Psoas muscle (tissue), 8 donors: ENCODE measurements around the gene NKIRAS2. TPM values are rescaled to one million over a fixed set of nuclear protein-coding genes. Genes with fewer than 3 reads are reported as not detected.

Source experiments
- ATAC-seq, 4 donors: fragments of 200-7000 bp; cut with Tn5 transposase; one replicate each; pipeline ENCODE4 v1.9.1; 2020; ENCODE audit warnings: moderate library complexity in 3 of 4, mild to moderate bottlenecking in 2 of 4
- DNase-seq, 2 donors: peaks; one replicate each; pipeline ENCODE4 v3.0.0-alpha.2; 2020
- H3K27ac ChIP-seq: fragments of 200-600 bp; one replicate; pipeline ENCODE4 v1.8.0; 2022
- H3K27me3 ChIP-seq, 3 donors: fragments of 200-600 bp in 1 of 3; one replicate each; pipeline versions ENCODE4 v1.6.1 to v1.8.0; 2013 to 2022; ENCODE audit warnings: low read length in 2 of 3, mild to moderate bottlenecking in 2 of 3, moderate library complexity in 1 of 3; ENCODE audit not compliant: insufficient read depth in 3 of 3
- H3K36me3 ChIP-seq, 2 donors: fragments of 200-600 bp in 1 of 2; one replicate each; pipeline versions ENCODE4 v1.6.1 to v1.8.0; 2013 to 2022; ENCODE audit warnings: low read depth in 1 of 2, mild to moderate bottlenecking in 1 of 2, moderate library complexity in 1 of 2; ENCODE audit not compliant: insufficient read depth in 1 of 2
- H3K4me1 ChIP-seq: fragments of 200-600 bp; one replicate; pipeline ENCODE4 v1.8.0; 2022
- H3K4me3 ChIP-seq: fragments of 200-600 bp; one replicate; pipeline ENCODE4 v1.8.0; 2022; ENCODE audit warnings: mild to moderate bottlenecking
- H3K9me3 ChIP-seq: fragments of 200-600 bp; one replicate; pipeline ENCODE4 v1.8.0; 2022
- WGBS, 3 donors: extraction: QIAGEN DNeasy Blood & Tissue Kit; methylation state at CpG; one replicate each; pipeline versions ENCODE4 v1.1.6 to v1.1.7; 2013; 5-methylcytosine and 5-hydroxymethylcytosine counted together
- intact Hi-C, 2 donors: fragments of 100-400 bp; cut with DNase I; formaldehyde crosslinking; loops; one replicate each; pipeline versions ENCODE4 v1.11.0 to v1.14.2; 2022
- polyA plus RNA-seq, 3 donors: library from polyadenylated mRNA; stranded (reverse); fragments of 200-250 nt; gene quantifications; one replicate each; pipeline ENCODE4 v1.2.3, GENCODE V29; 2013
- total RNA-seq, 4 donors: library from RNA; stranded (reverse); fragmentation: NEBNext Ultra II Directional in 2 of 4; extraction: Animal tissue kit (Norgen Biotek cat#: 25700) in 2 of 4; gene quantifications; one replicate each; pipeline versions ENCODE4 v1.2.1 to v1.2.4, GENCODE V29; 2021 to 2023
- TF ChIP-seq, protein P1 (sequence below): fragments of 200-600 bp; IDR thresholded peaks from one replicate; pipeline ENCODE4 v1.8.0; 2022; ENCODE audit warnings: antibody characterized with exemption
- donor health status: healthy with polysubstance abuse.
- donor health status: DM: no; HTN: no; CAD: no; lungs with moderate emphysema.
- donor health status: Bipolar disorder and iron deficiency.
- donor health status: healthy.
- donor health status: DM: yes; HTN: yes; CAD: no.
- donor health status: DM: no; HTN: no; CAD: no.
- donor health status: DM: no; HTN: no; CAD: no.
- donor health status: DM: yes; HTN: yes; CAD: no.

The NKIRAS2 gene
- total and polyA plus RNA-seq, 7 donors = 35.0 to 81.1 (median 41.5) TPM

DNA sequence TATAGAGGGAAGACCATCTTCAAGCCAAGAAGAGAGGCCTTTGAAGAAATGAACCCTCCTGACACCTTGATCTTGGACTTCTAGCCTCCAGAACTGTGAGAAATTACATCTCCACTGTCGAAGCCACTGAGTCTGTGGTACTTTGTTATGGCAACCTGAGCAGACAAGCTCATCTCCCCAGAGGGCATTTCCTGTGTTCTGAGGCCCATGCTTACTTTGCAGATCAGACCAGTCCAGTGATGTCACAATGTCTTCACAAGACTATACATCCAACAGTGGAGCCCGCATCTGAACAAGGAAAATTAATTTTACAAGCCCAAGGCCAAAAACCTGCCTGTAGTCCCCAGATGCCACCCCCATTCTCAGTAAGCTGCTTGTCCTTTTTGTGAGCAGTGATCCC, 45.3 kb downstream of the NKIRAS2 start:
- WGBS, 3 donors = 71 to 87% (median 80%) methylated on average over 2 of the region's 2 CpGs
- H3K27me3 ChIP-seq = no peaks in the 10 kb centered on the region
- peaks cover 21% of the 10 kb centered on the region for H3K4me1 ChIP-seq
- TF ChIP-seq, protein P1, sequence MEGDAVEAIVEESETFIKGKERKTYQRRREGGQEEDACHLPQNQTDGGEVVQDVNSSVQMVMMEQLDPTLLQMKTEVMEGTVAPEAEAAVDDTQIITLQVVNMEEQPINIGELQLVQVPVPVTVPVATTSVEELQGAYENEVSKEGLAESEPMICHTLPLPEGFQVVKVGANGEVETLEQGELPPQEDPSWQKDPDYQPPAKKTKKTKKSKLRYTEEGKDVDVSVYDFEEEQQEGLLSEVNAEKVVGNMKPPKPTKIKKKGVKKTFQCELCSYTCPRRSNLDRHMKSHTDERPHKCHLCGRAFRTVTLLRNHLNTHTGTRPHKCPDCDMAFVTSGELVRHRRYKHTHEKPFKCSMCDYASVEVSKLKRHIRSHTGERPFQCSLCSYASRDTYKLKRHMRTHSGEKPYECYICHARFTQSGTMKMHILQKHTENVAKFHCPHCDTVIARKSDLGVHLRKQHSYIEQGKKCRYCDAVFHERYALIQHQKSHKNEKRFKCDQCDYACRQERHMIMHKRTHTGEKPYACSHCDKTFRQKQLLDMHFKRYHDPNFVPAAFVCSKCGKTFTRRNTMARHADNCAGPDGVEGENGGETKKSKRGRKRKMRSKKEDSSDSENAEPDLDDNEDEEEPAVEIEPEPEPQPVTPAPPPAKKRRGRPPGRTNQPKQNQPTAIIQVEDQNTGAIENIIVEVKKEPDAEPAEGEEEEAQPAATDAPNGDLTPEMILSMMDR = no peak
- H3K36me3 ChIP-seq = no peaks in the 10 kb centered on the region
- H3K27ac ChIP-seq = no peak overlapping the region
- no peaks in the 10 kb centered on the region for H3K9me3 ChIP-seq
- ATAC-seq = no peak
- intact Hi-C loops = loop anchor here in 1 of 2 donors (5.0 kb wide), 1 partner anchor 52 kb away; no protein-coding TSS in a partner anchor
- DNase-seq = no peak
- H3K4me3 ChIP-seq = no peak overlapping the region

DNA sequence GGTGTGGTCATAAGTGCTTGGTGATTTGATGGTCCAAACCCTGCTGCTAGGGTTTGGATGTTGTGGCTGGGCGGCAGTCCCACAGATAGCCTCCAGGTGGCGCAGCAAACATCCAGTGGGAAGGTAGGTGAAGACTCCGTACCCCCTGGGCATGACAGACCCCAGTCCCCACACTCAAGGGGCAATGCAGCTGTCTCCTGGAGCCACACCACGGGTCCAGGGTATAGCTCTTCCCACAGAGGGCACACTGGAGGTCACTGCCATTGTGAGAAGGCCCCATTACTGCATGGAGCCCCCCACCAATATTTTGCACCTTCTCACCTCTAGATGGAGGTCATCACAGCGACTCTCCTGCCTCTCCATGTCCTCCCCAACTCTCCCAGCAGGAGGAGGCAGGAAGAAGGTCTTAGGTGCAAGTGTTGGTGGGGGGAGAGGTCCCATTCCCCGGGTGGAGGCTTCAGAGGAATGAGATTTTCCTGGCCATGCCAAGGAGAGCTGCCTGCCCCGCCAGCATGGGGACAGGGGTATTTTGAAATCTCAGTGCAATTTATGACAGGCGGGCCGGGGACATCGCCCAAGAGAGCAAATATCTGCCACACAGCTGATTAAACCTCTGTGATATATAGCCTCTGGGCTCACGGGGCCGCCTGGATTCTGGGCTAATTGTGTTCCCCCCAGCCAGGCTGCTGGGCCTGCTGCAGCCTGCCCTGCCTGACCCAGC, 47.6 kb downstream of the NKIRAS2 start:
- H3K27me3 ChIP-seq = no peaks in the 10 kb centered on the region
- no peak overlapping the region for H3K4me3 ChIP-seq
- ATAC-seq (peak; percentile 61 to 87 (median 86)), DNase-seq (peak; percentile 65 to 90)
- H3K27ac ChIP-seq = peak overlapping the region; percentile 80
- peaks cover 21% of the 10 kb centered on the region for H3K4me1 ChIP-seq
- intact Hi-C loops = loop anchor here (1.0 to 5.0 kb wide), 2 partner anchors 34 to 50 kb away; no protein-coding TSS in a partner anchor
- no peaks in the 10 kb centered on the region for H3K36me3 ChIP-seq
- H3K9me3 ChIP-seq = no peaks in the 10 kb centered on the region
- WGBS, 3 donors = 12 to 16% (median 14%) methylated on average over 12 of the region's 12 CpGs
- TF ChIP-seq, protein P1 = peak; percentile 96

DNA sequence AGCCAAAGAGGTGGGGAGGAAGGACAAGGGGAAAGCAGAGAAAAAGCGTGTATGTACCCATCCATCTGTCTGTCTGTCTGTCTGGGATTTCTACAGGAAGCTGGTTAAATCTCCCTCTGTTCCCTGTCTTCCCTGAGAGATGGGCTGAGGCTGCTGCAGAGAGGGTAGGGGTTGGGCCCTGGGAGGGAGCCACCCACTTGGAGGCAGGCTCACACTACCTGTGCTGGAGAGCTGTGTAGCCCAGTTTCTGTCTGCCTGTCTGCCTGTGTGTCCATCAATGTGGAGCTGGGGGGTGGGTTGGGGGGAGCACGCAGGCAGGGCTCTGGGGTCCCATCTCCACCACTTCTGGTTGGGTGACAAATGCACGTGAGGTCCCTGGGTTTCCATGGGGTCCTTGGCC, 49.1 kb downstream of the NKIRAS2 start:
- no peaks in the 10 kb centered on the region for H3K36me3 ChIP-seq
- H3K4me3 ChIP-seq = no peak overlapping the region
- H3K27ac ChIP-seq = peak overlapping the region; percentile 80
- WGBS, 3 donors = 83 to 90% (median 85%) methylated on average over 3 of the region's 3 CpGs
- H3K4me1 ChIP-seq = peaks cover 11% of the 10 kb centered on the region
- ATAC-seq (no peak), DNase-seq (no peak)
- no peaks in the 10 kb centered on the region for H3K9me3 ChIP-seq
- TF ChIP-seq, protein P1 = no peak
- H3K27me3 ChIP-seq = no peaks in the 10 kb centered on the region
- intact Hi-C loops = loop anchor here in 1 of 2 donors (5.0 kb wide), 1 partner anchor 48 kb away; no protein-coding TSS in a partner anchor

DNA sequence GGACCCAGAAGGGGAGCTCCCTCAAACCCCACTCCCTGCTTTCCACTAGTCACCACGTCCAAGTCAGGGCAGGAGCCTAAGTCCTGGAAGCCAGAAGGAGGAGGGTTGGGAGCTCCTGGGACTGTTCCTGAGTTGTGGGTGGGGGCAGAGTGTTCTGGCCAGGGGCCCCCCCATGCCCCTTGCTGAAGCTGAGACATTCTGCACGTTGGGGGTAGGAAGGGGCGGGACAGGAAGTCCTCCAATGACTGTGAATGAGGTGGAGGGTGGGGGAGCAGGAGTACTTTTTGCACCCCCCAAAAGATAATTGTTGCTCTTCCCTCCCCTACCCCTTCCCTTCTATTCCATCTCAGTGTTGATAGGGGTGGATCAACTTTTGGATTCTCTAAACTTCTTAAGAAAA, 51.9 kb downstream of the NKIRAS2 start:
- intact Hi-C loops = no loop called here
- H3K4me1 ChIP-seq = peaks cover 11% of the 10 kb centered on the region
- H3K36me3 ChIP-seq = no peaks in the 10 kb centered on the region
- no peak overlapping the region for H3K27ac ChIP-seq
- no peak for DNase-seq
- no peaks in the 10 kb centered on the region for H3K27me3 ChIP-seq
- TF ChIP-seq, protein P1 = no peak
- H3K4me3 ChIP-seq = peak overlapping the region; percentile 64
- H3K9me3 ChIP-seq = no peaks in the 10 kb centered on the region
- WGBS, 3 donors = 35 to 39% (median 36%) methylated on average over 3 of the region's 3 CpGs
- no peak for ATAC-seq
